OCI-LY1 (cell line): Measurements from ENCODE around the gene GRIA1.

ENCODE experiments used
- EZH2 ChIP-seq: fragments of 200-600 bp; sonication (generic), shearing (Covaris generic); IDR thresholded peaks from 2 replicates; pipeline ENCODE4 v1.8.0; 2017; ENCODE audit warnings: borderline replicate concordance, mixed run types, mild to moderate bottlenecking, antibody characterized with exemption, low read length, moderate library complexity, mixed read lengths
- TF ChIP-seq, protein P1 (sequence below): fragments of 200-600 bp; sonication (generic), shearing (Covaris generic); IDR thresholded peaks from 2 replicates; pipeline ENCODE4 v1.5.1; 2017; ENCODE audit warnings: mild to moderate bottlenecking, antibody characterized with exemption, low read length, moderate library complexity, mixed read lengths

- no peak for TF ChIP-seq EZH2
- TF ChIP-seq, protein P1, sequence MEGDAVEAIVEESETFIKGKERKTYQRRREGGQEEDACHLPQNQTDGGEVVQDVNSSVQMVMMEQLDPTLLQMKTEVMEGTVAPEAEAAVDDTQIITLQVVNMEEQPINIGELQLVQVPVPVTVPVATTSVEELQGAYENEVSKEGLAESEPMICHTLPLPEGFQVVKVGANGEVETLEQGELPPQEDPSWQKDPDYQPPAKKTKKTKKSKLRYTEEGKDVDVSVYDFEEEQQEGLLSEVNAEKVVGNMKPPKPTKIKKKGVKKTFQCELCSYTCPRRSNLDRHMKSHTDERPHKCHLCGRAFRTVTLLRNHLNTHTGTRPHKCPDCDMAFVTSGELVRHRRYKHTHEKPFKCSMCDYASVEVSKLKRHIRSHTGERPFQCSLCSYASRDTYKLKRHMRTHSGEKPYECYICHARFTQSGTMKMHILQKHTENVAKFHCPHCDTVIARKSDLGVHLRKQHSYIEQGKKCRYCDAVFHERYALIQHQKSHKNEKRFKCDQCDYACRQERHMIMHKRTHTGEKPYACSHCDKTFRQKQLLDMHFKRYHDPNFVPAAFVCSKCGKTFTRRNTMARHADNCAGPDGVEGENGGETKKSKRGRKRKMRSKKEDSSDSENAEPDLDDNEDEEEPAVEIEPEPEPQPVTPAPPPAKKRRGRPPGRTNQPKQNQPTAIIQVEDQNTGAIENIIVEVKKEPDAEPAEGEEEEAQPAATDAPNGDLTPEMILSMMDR = no peak
These were observed 341.5 kb downstream of the GRIA1 start for GRCh38 chr5:153831973-153832372.
